ENCODE data around the gene PPM1L. TPM values are rescaled to one million over a fixed set of nuclear protein-coding genes. Genes with fewer than 3 reads are reported as not detected.
A peak's percentile ranks its signal among the peaks of the same experiment; 100 is the strongest.

Gene PPM1L
- total and polyA plus RNA-seq, 2 of the 13 experiments (the other 11 are each of a cell fraction or from before 2014, with no cell fraction given) = 0.22 to 1.4 TPM

DNA sequence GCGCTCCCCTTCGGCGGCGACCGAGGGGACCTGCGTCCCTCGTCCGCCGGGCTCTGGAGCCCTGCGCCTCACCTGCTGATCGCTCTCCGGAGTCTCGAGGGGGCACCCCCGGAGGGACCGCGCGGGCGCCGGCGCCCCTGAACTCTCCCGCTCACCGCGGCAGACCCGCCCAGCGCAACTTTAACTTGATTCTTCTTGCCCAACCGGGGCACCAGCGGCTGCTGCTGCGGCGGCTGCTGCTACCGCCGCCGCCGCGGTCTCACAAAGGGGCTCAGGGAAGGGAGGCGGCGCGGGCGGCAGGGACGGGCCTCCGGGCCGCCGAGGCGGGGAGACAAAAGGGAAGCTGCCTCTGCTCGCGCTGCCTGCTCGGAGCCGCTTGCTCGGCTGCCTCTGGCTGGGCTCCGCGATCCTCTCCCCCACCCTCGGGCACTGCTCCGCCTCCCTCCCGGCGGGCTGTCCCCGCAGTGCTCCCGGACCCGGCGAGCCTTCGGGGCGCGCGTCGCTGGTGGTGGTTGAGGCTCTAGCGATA, at the start of gene PPM1L (continued):
- TF ChIP-seq HNRNPK (IDR thresholded peaks at IDR 0.05; ENCODE audit: low read depth, low read length, poor library complexity, severe bottlenecking) (peak; percentile 53), IKZF4 (CRISPR knock-in tag; IDR thresholded peaks at IDR 0.05; ENCODE audit: borderline replicate concordance, low read depth, not compliant biosample characterization) (no peak), ZNF343 (CRISPR knock-in tag; IDR thresholded peaks at IDR 0.05) (no peak), REXO4 (CRISPR knock-in tag; IDR thresholded peaks at IDR 0.05; ENCODE audit: borderline replicate concordance) (no peak), SNAI1 (CRISPR knock-in tag; IDR thresholded peaks at IDR 0.05; ENCODE audit: borderline replicate concordance) (no peak), ARHGAP35 (CRISPR knock-in tag; IDR thresholded peaks at IDR 0.05; ENCODE audit: borderline replicate concordance) (no peak), LCORL (IDR thresholded peaks at IDR 0.05) (no peak), LCORL (CRISPR knock-in tag; IDR thresholded peaks at IDR 0.05) (0 out of 2 replicates have a peak, but pooled peaks have one; percentile 21), ZNF180 (CRISPR knock-in tag; IDR thresholded peaks at IDR 0.05; ENCODE audit: borderline replicate concordance, low read depth) (no peak), U2AF1 (optimal IDR thresholded peaks at IDR 0.05; ENCODE audit: low read depth, low read length) (no peak), ZNF562 (CRISPR knock-in tag; IDR thresholded peaks at IDR 0.05; ENCODE audit: borderline replicate concordance) (no peak), ADNP (CRISPR knock-in tag; IDR thresholded peaks at IDR 0.05) (no peak)
- TF ChIP-seq, protein P1, sequence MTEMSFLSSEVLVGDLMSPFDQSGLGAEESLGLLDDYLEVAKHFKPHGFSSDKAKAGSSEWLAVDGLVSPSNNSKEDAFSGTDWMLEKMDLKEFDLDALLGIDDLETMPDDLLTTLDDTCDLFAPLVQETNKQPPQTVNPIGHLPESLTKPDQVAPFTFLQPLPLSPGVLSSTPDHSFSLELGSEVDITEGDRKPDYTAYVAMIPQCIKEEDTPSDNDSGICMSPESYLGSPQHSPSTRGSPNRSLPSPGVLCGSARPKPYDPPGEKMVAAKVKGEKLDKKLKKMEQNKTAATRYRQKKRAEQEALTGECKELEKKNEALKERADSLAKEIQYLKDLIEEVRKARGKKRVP (CRISPR knock-in tag; IDR thresholded peaks at IDR 0.05) = no peak
- TF ChIP-seq, protein P2, sequence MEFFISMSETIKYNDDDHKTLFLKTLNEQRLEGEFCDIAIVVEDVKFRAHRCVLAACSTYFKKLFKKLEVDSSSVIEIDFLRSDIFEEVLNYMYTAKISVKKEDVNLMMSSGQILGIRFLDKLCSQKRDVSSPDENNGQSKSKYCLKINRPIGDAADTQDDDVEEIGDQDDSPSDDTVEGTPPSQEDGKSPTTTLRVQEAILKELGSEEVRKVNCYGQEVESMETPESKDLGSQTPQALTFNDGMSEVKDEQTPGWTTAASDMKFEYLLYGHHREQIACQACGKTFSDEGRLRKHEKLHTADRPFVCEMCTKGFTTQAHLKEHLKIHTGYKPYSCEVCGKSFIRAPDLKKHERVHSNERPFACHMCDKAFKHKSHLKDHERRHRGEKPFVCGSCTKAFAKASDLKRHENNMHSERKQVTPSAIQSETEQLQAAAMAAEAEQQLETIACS (CRISPR knock-in tag; IDR thresholded peaks at IDR 0.05) = peak; percentile 41; the same call in 1 of the 2 replicates
- TF ChIP-seq, protein P3, sequence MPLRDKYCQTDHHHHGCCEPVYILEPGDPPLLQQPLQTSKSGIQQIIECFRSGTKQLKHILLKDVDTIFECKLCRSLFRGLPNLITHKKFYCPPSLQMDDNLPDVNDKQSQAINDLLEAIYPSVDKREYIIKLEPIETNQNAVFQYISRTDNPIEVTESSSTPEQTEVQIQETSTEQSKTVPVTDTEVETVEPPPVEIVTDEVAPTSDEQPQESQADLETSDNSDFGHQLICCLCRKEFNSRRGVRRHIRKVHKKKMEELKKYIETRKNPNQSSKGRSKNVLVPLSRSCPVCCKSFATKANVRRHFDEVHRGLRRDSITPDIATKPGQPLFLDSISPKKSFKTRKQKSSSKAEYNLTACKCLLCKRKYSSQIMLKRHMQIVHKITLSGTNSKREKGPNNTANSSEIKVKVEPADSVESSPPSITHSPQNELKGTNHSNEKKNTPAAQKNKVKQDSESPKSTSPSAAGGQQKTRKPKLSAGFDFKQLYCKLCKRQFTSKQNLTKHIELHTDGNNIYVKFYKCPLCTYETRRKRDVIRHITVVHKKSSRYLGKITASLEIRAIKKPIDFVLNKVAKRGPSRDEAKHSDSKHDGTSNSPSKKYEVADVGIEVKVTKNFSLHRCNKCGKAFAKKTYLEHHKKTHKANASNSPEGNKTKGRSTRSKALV (CRISPR knock-in tag; IDR thresholded peaks at IDR 0.05) = peak; percentile 88; the same call in 1 of the 2 replicates
- TF ChIP-seq, protein P4, sequence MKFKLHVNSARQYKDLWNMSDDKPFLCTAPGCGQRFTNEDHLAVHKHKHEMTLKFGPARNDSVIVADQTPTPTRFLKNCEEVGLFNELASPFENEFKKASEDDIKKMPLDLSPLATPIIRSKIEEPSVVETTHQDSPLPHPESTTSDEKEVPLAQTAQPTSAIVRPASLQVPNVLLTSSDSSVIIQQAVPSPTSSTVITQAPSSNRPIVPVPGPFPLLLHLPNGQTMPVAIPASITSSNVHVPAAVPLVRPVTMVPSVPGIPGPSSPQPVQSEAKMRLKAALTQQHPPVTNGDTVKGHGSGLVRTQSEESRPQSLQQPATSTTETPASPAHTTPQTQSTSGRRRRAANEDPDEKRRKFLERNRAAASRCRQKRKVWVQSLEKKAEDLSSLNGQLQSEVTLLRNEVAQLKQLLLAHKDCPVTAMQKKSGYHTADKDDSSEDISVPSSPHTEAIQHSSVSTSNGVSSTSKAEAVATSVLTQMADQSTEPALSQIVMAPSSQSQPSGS (CRISPR knock-in tag; IDR thresholded peaks at IDR 0.05) = no peak
- TF ChIP-seq, protein P5, sequence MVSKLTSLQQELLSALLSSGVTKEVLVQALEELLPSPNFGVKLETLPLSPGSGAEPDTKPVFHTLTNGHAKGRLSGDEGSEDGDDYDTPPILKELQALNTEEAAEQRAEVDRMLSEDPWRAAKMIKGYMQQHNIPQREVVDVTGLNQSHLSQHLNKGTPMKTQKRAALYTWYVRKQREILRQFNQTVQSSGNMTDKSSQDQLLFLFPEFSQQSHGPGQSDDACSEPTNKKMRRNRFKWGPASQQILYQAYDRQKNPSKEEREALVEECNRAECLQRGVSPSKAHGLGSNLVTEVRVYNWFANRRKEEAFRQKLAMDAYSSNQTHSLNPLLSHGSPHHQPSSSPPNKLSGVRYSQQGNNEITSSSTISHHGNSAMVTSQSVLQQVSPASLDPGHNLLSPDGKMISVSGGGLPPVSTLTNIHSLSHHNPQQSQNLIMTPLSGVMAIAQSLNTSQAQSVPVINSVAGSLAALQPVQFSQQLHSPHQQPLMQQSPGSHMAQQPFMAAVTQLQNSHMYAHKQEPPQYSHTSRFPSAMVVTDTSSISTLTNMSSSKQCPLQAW (CRISPR knock-in tag; IDR thresholded peaks at IDR 0.05) = no peak
- TF ChIP-seq, protein P6, sequence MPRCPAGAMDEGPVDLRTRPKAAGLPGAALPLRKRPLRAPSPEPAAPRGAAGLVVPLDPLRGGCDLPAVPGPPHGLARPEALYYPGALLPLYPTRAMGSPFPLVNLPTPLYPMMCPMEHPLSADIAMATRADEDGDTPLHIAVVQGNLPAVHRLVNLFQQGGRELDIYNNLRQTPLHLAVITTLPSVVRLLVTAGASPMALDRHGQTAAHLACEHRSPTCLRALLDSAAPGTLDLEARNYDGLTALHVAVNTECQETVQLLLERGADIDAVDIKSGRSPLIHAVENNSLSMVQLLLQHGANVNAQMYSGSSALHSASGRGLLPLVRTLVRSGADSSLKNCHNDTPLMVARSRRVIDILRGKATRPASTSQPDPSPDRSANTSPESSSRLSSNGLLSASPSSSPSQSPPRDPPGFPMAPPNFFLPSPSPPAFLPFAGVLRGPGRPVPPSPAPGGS (CRISPR knock-in tag; IDR thresholded peaks at IDR 0.05) = no peak

Measured in HepG2 (cell line).